ENCODE results near the gene MELTF.

Gene MELTF

DNA sequence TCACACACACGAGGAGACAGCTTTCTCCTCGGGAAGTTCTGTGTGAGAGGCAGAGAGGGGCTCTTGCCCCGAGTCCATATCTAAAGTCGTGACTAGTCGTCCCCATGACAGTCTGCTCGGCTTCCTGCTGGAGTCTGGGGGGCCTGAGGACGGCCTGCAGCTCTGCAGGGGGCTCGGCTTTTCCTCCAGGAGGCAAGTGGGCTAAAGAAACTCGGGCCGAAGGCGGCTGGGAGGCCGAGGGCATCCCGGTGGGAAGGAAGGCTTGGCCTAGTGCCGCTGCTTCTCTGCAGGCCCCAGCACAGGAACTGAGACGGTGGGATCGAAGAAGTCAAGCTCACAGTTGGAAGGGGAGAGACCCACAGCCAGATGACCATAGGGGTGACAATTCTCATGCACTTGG lies 35.6 kb downstream of the MELTF start:
- no peak for DNase-seq (ENCODE audit: low read depth in 3 of 3)

DNA sequence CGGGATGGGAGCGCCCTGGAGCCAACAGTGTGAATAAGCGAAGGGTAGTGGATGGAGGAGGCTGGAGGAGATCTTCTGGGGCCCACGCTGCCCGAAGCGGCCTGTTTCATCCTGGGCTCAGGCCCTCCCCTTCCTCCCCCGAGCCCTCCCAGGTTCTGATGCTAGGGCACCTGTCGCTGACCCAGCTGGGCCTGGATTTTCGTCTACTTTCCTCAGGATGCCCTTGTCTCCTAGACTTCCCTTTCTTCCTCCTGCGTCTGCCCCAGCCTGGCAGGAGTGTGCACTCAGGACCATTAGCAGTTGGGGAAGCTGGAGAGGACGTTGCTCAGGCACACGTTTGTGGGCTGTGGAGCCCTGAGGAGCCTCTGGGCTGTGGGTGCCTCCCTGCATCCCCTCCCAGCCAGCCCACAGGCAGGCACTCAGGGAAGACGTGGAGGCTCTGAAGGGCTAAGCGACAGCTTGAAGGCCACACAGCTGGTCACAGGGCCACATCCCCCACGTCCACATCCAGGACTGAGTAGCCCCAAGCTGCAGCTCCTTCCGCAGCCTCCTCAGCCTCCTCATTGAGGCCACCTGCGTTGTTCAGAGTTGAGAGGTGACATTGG lies 37.1 kb downstream of the MELTF start:
- DNase-seq (ENCODE audit: low read depth in 3 of 3): no peak

DNA sequence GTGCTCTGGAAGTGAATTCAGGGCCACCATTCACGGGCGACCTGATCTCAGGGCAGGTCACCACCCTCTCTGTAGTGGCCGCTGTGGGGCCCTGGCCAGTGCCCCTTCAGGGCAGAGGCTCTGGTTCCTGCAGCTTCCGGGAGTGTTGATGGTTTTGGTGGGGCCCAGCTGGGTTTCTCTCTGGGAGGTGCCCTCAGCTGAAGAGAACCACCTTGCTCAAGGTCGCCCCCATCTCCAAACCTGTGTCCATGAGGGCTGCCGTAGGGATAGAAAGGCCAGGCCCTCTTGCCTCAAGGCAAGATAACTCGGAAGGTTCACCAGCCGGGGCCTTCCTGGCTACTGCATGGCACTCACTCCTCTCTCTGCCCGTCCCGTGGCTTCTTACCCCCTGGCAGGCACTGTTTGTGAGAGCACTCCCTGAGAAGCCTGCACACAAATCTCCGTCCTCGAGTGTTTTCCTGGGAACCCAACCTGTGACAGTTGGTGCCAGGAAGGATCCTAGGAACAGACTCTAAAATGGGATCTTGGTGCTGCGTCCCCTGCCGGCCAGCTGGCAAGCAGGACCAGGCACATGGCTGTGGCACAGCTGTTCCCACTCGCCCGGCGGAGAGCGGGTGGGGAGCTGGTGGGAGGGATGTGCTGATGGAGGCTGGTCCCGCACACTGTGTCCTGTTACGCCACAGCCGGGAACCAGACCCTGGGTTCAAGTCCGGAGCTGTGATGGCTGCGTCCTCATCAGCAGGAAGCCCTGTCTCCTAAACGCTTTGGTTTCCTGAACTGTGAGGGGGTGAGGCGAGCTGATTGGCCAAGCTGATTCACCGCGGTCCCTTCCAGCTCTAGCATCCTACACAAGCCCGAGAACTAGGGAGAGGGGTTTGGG lies 37.8 kb downstream of the MELTF start:
- DNase-seq (ENCODE audit: low read depth in 3 of 3): no peak

DNA sequence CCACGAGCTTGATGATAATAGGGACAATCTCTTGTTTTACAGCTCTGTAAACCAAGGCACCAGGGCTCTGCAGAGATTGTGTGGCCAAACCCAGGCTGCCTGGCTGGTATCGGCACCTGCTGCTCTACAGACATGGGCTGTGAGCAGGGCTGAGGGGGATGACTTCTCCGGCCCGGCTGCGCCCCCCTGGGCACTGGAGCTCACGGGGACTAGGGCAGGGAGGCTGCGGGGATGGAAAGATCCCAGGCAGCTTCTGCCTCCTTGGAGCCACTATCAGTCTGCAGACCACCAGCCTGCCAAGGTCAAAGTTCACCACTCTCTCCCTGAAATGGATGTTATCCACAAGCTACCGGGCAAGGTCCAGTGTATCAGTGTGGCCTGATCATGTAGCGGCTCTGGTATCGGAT lies 39.0 kb downstream of the MELTF start:
- DNase-seq (ENCODE audit: low read depth in 3 of 3): no peak

DNA sequence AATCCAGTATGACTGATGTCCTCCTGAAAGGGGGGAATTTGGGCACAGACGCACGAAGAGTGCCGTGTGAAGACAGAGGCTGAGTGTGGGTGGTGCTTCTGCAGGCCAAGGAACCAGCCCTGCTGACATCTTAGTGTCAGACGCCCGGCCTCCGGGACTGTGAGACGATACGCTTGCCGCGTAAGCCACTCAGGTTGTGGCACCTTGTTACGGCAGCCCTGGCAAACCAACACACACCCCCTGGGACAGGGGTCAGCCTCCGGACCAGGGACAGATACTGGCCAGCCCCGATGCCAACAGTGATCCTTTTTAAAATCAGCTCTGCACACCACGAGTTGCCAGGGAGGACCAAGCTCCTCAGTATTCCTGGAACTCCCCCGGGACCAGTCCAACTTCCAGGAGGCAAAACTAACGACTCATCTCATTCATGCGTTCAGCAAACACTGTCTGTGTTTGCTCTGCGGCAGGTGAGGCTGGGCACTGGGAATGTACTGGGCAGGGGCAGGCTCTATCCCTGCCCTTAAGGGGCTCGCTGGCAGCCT lies 39.8 kb downstream of the MELTF start:
- no peak for DNase-seq (ENCODE audit: low read depth in 3 of 3)

DNA sequence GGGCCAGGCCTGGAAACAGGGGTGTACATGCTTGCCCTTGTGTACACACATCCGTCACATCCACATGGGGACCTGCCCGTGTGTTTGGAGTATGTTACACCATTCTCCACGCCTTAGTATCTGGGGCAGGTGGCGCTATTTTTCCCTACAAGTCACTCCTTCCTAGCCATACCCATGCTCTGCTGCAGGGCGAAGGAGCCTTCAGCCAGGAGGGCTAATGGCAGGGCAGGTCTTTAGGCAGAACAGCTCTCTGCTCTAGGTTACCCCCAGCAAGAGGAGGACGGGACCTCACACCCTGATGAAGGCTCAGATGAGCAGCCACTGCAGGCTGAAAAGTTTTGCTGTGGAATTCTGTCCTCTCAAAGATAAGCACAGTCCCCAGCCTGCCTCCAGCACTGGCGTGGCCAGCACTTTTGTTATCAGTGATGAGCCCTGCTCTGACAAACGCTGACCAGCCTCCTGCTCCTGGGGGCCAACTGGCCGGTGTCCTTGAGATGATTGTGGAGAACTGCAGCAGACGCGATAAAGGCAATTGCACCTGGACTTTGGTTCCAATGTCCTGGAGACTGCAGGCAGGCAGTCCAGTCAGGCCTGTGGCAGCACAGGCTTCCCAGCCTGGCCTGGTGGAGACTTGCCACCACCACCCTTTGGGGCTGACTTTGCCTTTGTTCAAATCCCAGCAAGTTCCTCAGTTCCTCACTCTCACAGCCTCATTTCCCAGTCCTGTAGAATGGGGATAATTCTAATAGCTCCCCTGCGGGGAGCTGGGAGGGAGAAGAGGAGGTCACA lies 41.2 kb downstream of the MELTF start:
- no peak for DNase-seq (ENCODE audit: low read depth in 3 of 3)

DNA sequence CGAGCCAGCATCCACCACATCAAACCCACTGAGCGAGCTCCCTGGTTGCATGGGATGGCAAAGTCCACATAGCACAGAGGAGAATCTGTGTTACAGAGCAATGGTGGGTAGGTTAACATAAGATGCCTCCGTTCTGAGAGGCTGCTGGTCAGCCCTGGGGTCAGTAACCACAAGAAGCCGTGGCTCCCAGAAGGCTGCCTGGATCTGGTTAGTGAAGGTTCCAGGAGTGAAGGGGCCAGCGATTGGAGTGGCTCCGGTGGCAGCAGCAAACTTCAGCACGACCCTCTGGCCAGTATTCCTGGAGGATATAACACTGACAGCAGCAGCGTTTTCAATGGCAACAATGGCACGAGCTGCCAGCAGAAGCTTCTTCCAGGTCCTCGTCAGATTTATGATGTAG lies 42.6 kb downstream of the MELTF start:
- no peak for DNase-seq (ENCODE audit: low read depth in 3 of 3)

DNA sequence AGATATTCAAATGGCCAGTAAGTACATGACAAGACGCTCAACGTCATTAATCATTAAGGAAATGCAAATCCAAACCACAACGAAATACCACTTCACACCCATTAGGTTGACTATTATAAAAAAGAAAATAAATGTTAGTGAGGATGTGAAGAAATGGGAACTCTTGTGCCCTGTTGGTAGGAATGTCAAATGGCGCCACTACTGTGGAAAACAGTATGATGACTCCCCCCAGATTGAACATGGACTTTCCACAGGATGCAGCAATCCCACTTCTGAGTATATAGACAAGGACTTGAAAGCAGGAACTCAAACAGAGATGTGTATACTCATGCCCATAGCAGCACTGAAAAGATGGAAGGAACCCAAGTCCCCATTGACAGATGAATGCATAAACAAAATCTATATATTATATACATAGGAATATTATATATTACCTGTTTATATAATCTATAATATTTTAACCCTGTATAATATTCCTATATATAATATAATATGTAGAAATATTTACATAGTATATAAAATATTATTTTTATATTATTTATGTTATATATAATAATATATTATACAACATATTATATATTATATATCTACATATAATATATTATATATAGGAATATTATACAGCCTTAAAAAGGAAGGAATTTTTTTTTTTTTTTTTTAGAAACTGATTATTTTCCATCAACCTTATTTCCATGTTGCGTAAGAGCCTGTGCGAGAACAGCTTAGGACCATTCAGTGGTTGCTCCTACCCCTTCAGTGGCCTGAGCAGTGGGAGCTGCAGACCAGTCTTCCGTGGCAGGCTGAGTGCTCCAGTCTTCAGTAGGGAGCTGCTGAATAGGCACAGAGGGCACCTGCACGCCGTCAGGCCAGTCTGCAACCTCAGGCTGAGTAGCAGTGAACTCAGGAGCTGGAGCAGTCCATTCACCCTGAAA lies 43.4 kb downstream of the MELTF start:
- DNase-seq (ENCODE audit: low read depth in 3 of 3): no peak

DNA sequence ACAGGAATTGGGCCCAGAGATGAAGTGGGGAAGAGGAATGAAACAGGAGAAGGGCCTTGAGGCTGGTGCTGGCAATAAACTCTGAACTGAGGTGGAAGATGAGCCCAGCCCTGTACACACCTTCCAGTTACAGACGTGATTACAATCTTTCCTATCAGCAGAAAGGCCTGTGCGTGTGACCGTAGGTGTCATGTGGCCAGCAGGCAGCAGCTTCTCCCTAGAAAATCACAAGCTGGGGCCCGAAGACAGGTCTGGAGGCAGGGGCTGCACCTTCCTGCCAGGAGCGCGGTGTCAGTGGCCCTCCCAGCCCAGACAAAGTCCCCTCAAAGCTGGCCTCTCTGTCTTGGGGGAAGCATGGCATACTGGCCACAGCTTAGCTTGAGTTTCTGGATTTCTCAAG lies 44.3 kb downstream of the MELTF start:
- DNase-seq (ENCODE audit: low read depth in 3 of 3): no peak

DNA sequence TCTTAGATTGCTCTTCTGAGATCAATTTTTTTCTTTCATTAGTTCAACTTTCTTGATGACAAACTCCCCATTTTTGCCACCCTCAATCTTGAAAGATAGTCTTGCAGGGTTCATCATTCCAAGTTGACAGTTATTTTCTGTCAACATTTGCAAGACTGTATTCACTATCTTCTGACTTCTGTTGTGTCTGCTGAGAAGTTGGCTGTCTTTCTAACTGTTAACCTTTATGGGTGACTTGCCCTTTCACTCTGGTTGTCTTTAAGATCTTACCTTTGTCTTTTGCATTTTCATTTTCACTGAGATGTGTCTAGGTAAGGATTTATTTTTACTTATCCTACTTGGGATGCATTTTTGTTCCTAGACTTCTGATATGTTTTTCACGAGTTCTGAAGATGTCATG lies 46.4 kb downstream of the MELTF start:
- no peak for DNase-seq (ENCODE audit: low read depth in 3 of 3)

DNA sequence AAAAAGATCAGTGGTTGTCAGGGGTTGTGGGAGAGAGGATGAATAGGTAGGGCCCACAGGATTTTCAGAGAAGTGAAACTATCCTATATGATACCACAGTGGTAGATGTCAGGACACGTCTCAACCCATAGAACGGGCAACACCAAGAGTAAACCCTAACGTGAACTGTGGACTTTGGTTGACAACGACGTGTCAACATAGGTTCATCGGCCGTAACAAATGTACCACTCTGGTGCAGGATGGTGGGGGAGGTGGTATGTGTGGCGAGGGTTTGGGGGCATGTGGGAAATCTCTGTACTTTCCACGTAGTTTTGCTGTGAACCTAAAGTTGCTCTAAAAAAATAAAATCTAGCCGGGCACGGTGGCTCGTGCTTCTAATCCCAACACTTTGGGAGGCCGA lies 48.0 kb downstream of the MELTF start:
- DNase-seq (ENCODE audit: low read depth in 3 of 3): no peak

DNA sequence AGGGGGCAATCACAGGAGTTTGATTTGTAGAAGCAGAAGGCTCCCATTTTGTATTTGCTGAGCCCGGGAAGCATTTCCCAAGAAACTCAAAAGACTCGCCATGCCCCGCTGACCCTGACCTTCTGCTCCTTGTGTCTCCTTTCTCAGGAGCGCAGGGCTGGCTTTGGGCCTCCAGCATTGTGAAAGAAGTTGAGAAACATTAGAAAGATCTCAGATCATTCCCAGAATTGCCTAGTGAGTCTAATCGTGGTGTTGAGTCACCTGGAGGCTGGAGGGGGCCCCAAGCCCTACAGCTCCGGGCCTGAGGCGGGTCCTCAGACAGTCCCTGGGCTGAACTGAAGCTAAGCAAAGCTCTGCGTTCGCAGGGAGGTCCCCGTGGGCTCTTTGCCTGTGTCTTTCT lies 50.1 kb downstream of the MELTF start:
- no peak for DNase-seq (ENCODE audit: low read depth in 3 of 3)

DNA sequence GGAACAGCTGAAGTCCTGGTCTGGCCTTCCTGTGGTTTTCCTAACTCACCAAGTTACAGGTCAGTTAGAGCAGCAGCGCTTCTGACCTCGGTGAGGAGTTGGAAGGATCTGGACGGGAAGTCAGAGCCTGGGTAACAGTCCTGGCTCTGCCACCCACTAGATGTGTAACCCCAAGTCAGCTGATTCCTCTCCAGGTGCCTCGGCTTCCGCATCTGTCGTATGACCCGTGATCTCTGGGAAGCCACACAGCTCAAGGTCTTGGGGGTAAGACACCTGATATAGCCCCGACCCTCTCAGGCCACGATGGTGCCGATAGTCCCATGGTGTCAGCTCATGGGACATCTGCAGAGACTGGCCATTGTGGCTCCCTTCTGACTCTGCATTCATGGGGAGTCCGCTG lies 52.7 kb downstream of the MELTF start:
- no peak for DNase-seq (ENCODE audit: low read depth in 3 of 3)

DNA sequence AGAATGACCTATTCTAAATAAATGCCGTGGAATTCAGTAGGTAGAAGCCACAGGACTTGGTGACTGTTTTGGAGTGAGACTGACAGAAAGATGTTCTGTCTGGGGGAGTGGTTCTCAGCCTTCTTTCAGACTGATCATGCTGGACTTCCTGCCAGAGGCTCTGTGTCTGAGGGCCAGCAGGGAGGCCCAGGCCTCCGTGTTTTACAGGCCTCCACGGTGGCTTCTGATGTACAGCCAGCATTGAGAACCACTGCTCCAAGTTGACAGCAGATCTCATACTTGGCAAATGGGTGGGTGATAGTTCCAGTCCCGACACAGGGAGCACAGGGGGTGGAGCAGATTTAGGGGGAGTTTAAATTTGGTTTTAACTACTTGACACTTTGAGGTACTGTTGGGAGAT lies 54.3 kb downstream of the MELTF start:
- no peak for DNase-seq (ENCODE audit: low read depth in 3 of 3)

DNA sequence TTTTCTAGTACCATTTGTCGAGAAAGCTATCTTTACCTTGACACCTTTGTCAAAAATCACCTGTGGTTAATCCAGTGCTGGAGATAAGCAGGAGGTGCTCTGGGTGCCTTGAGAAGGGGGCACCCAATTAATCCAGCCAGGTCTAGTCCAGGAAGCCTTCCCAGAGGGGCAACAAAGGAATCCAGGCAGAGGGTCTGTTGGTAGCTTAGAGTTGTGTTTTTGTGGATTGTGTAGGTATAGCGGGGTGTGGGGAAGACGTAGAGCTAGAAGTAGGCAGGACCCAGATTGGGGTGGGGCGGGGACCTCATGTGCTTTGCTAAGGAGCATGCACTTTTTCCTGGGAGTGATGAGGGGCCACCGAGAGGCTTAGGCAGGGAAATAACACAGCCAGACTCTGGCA lies 55.0 kb downstream of the MELTF start:
- DNase-seq (ENCODE audit: low read depth in 3 of 3): no peak

DNA sequence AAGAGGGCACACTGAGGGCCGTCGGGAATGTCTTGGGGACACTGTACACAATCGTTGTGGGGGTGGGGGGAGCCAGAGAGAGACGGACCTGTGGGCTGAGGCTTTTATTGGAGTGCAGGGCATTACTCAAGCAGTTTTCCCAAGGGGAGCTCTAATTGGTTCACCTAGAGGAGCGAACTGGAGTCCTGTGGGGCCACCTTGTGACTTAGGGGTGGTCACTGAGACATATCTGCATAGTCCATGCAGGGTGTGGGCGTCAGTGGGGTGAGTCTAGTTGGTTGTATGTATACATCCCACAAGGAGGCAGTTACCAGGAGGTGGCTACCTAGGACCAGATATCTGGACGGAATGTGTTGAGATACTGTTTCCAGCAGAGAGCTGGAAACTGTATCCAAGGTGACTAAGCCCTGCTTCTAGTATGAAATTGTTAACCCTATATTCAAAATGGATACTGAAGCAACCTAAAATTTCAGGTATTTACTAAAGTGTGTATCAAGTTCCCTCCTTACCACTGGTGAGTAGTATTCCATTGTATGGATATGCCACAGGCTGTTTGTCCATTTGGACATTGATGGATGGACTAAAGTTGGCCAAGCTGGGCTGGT lies 58.4 kb downstream of the MELTF start:
- DNase-seq (ENCODE audit: low read depth in 3 of 3): no peak

DNA sequence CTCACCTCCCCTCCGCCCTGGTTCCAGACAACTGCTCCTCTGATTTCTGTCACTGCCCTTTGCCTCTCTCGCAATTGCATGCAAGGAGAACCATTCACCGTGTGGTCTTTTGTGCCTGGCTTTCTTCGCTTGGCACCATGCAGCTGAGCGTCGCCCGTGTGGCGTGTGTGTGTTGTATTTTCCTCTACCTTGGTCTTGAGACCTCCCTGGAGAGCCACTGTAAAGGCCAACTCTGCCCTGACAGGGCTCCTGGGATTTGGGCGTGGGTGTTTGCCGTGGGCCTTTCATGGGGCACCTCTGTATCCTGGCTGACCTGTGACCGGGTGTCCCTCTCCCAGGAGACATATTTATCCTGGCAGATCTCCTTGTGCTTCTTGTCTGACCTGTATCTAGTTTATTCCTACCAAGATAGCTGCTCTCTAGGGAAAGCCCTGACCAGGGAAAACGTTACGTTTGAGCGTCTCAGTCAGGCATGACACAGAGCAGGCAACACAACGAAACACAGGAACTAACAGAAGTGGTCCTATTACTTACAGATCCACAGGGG lies 59.0 kb downstream of the MELTF start:
- DNase-seq (ENCODE audit: low read depth in 3 of 3): no peak

DNA sequence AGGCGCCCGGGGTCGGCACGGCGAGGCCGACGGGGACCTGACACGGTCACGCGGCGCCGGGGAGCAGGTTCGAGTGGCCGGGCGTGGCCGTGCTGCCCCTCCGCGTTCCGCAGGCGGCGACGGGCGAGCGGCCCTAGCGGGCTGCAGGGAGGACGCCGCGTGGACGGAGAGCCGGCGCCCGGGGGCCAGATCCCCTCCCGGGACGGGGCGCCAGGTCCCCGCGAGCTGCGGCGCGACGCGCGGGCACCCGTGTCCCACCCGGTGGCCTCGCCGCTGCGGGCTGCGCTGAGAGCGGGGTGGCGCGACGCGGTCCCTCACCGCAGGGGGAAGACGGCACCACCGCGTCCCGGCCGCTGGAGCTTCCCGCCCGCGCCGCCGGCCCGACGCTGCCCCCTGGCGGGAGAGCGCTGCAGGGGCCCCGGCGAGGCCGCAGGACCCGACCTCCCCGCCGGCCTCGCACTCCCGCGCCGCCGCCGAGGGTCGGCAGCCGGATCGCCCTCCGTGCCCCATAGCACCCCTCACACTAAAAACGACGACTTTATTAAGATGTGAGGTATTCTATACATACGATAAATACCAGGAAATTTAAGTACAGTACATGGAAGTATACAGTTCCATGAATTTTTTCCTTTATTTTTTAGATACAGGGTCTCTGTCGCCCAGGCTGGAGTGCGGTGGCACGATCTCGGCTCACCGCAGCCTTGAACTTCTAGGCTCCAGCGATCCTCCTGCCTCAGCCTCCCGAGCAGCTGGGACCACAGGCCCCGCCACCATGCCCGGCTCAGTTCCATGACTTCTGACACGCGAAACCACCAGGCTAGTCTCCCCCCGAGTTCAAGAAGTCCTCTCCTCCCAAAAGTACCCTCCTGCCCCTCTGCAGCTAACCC lies 59.7 kb downstream of the MELTF start:
- peak in 2 of 3 experiments; percentile 27 to 61 for DNase-seq (ENCODE audit: low read depth in 3 of 3)

DNA sequence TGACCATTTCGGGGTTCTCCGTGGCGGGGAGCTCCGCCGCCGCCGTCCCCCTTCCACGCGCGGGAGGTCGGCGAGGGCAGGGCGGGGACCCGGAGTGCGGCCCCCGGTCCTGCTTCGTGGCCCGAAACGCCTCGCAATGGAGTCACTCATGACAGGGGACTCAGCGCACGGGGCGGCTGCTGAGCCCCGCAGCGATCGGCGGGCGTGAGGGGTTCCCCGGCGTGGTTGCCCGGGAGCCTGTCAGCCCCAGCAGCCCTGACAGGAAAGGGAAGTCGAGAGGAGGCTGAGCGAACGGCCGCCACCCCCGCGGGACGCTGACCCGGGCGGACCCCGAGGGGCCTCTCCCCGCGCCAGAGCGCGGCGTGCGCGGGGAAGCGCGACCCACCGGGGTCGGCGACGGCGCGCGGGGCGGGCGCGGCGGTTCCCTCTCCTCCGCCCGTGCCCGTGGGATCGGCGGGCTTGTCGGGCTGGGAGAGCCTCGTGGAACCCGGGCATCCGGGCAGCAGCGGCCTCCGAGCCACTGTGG lies 60.4 kb downstream of the MELTF start:
- DNase-seq (ENCODE audit: low read depth in 3 of 3): peak in 1 of 3 experiments; percentile 49
